GM12878 (cell line): ENCODE measurements around the gene CACNG4.

Source experiments
- MYC ChIP-seq: IDR thresholded peaks from 2 replicates; pipeline ENCODE4 v1.6.1; 2011; ENCODE audit warnings: mild to moderate bottlenecking, low read length, moderate library complexity, inconsistent platforms; ENCODE audit not compliant: insufficient read depth, insufficient replicate concordance, insufficient read length, severe bottlenecking
- TF ChIP-seq, protein P1 (sequence below): IDR thresholded peaks from 2 replicates; pipeline ENCODE4 v1.6.1; 2011; ENCODE audit warnings: borderline replicate concordance, low read depth, mild to moderate bottlenecking, moderate library complexity, mixed read lengths, low read length; ENCODE audit not compliant: insufficient read depth; ENCODE audit errors: extremely low read length
- TF ChIP-seq, protein P2 (sequence below), 3 experiments: IDR thresholded peaks in 2 of 3; conservative IDR thresholded peaks in 1 of 3; 2 replicates each; pipeline ENCODE4 v1.5.1; 2011; ENCODE audit warnings: low read depth in 3 of 3, low read length in 3 of 3, mild to moderate bottlenecking in 3 of 3, control low read depth in 2 of 3, moderate library complexity in 2 of 3, inconsistent platforms in 1 of 3, mixed read lengths in 1 of 3; ENCODE audit not compliant: control insufficient read depth in 2 of 3, insufficient read depth in 1 of 3; ENCODE audit errors: extremely low read depth in 1 of 3

DNA sequence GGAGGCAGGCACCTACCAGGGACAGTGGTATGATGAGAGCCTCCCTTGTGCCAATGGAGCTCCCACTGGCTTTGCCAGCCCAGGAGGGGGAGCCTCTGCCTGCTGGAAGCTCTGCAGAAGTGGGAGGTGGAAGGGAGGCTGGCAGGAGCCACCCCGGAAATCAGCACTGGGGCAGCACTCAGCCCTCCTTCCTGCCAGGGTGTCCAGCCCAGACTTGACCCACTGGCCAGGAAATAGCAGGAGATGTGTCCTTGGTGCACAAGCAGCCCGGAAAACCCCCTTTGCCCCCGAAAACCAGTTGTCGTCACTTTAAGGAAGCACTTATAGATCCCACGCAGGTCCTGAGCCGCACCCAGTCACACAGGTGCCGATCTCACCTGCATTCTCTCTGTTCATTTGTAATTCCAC, 49.3 kb upstream of the CACNG4 start:
- TF ChIP-seq, protein P1, sequence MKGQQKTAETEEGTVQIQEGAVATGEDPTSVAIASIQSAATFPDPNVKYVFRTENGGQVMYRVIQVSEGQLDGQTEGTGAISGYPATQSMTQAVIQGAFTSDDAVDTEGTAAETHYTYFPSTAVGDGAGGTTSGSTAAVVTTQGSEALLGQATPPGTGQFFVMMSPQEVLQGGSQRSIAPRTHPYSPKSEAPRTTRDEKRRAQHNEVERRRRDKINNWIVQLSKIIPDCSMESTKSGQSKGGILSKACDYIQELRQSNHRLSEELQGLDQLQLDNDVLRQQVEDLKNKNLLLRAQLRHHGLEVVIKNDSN = no peak
- TF ChIP-seq MYC = no peak
- TF ChIP-seq, protein P2, sequence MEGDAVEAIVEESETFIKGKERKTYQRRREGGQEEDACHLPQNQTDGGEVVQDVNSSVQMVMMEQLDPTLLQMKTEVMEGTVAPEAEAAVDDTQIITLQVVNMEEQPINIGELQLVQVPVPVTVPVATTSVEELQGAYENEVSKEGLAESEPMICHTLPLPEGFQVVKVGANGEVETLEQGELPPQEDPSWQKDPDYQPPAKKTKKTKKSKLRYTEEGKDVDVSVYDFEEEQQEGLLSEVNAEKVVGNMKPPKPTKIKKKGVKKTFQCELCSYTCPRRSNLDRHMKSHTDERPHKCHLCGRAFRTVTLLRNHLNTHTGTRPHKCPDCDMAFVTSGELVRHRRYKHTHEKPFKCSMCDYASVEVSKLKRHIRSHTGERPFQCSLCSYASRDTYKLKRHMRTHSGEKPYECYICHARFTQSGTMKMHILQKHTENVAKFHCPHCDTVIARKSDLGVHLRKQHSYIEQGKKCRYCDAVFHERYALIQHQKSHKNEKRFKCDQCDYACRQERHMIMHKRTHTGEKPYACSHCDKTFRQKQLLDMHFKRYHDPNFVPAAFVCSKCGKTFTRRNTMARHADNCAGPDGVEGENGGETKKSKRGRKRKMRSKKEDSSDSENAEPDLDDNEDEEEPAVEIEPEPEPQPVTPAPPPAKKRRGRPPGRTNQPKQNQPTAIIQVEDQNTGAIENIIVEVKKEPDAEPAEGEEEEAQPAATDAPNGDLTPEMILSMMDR (IDR thresholded peaks at IDR 0.05 in 2 of 3, conservative IDR thresholded peaks at IDR 0.05 in 1 of 3; ENCODE audit: control insufficient read depth in 2 of 3, extremely low read depth in 1 of 3, insufficient read depth in 1 of 3, low read depth in 3 of 3, low read length in 3 of 3) = peak in 2 of 3 experiments; percentile 2 to 30; a peak in 2 of 6 replicates
